GM19328 (cell line): ENCODE results near the gene SMO.

Source experiments
- ATAC-seq: cut with Tn5 transposase; IDR thresholded peaks from one replicate; pipeline ENCODE4 v1.9.1; 2021; ENCODE audit warnings: mild to moderate bottlenecking, moderate library complexity; ENCODE audit not compliant: unreplicated experiment

The SMO gene

DNA sequence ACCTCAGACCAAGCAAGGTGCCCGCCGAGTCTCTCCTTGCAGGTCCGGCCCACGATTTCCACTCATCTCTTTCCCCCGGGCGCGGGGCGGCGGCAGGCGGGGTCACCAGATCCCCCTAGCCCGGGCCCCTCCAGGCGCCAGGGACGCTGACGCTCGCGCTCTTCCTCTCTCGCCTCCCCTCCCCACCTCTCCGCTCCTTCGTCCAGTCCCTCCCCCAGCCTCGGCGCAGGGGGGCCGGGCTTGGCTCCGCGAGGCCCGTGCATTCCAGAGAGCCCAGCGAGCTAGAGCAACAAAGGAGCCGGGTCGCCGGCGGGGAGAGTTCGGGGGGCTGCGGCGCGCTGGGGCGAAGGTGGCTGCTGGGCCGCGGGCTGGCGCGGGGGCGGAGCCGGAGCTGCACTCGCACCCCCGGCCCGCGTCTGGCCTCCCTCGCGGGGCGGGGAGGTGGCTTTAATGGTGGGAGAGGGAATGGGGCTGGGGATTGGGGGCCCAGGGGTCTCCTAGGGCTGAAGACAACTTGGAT lies at the start of gene SMO:
Gene SMO (plus strand): TSS at position 262 of the 520 bp plus-strand sequence. CDS start 519 bp downstream, outside the sequence.
- no peak for ATAC-seq

DNA sequence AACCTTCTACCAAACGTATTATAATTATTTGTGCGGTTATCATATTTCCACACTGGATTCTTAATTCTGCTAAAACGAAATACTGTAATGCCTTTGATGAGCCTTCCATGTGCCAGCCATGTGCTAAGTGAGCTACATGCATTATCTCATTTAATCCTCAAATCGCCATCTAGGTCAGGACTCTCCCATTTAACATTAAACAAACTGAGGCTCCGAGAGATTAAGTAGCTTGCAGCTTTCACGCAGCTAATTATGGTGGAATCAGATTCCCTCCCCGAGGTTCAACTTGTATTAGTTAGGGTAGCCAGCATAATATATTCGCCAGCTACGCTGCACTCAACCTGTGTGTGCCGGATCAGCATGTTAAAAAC lies 44.7 kb upstream of the SMO start:
- no peak for ATAC-seq

DNA sequence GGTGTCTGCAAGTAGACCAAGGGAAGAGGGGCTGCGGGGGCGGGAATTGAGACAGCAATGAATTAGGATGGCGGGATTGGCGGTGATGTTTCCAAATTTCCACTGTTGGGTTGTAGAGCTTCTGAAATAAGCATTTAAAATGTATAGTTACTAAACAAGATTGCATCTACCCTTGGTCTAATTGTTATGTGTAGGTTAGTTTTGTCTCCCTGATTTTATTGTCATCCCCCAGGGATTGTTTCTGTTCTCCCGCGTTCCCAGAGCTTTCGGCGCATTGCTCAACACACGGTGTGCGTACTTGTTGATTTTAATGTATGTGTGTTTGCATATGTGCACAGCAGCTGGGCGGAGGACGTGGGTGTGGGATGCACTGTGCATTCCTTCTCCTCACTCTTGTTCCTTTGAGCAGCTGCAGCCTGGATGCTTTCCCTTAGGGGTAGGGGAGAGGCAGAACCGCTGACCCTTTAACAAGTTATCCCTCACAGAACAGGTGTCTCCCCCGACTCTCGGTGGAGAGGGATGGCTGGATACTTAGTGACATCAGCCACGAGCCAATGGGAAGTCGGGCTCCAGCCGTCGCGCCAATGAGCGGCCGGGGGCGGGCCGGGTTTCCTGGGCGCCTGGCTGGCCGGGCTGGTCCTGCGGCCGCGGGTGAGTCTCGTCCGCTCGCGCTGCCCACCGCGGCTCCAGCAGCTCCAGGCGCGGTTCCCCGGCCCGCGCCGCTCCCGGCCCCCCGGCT lies 44.2 kb upstream of the SMO start, which contains the start of gene TSPAN33:
Gene TSPAN33 (plus strand): TSS at position 613 of the 739 bp plus-strand sequence. CDS start 274 bp downstream, outside the sequence.
- ATAC-seq: peak; percentile 64

DNA sequence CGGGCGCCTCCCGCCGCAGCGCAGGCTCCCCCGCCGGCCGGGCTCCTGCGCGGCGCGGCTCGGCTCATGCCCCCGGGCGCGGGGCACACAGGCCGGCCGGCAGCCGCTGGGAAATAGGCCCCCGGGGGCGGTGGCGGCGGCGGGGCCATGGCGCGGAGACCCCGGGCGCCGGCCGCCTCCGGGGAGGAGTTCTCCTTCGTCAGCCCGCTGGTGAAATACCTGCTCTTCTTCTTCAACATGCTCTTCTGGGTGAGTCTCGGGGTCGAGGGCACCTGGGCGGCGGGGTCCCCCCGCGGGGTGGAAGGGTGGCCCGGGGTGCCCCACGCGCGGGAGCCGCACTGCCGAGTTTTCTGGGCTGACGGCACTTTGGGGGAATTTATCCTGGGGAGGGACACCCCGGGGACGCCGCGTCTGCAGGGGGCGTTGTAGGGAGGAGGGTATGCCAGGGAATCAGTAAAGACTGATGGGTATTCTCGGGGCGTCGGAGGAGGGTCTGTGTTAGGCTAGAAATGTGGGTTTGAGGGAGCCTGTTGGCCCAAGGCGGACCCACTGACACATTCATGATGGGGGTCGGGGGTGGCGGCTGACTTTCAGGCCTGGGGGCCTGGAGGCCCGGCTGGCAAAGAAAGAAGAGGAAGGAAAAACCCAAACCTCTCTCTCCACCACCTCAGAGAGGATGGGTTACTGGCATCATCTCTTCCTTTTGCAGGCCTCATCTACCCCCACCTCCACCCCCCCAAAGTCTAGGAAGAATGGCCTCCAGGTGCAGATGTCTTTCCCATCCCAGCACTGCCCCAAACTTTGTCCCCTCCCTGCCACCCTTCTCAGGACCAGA lies 43.4 kb upstream of the SMO start:
- peak; percentile 8 for ATAC-seq

DNA sequence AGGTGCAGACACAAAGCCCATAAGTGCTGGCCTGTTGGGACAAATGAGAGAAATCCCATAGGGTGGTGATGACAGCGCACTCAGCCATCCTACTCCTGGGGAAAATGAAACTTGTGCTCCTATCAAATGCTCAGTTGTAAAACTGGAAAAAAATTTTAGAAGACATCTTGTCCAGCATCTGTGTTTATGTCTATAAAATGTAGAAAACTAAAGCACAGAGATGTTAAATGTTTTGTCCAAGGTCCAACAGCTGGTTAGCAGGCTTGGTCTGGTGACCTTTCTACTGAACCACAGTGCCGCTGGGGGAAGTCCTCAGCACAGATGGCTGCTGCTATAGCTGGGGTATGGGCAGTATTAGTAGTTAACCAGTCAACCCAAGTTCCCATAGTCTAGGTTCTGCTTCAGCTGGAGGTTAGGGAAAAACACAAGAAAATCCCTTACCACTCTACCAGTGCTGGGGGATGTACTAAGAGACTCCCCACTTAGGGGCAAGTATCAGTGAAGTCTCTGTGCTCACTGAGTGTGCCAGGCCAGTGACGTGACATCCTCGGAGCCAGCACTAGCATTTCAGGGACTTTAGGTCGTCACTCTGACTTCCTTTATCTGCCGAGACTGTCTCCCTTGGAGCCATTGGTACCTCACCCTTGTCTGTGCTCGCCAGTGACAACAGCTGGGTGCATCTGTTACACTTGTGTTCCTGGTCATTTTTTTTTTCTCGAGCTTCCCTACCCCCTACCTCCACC lies 42.0 kb upstream of the SMO start:
- ATAC-seq: peak; percentile 50

DNA sequence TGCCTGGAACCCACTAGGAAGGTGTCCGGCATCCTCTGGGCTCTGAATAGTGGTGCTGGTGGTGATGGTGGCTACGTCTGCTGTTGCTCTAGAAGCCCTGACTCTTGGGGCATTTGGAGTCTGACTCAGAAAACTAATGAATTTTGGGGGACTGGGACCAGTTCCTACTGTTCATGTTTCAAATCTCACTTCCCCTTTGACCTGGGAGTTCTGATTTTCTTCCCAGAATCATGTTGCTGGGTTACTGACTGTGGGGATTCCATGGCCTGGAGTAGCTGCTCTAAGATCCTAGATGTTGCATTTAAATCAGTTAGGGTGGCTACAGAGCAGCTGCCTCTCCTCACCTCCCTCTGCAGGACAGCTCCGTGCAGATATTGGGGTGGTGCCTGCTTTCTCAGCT lies 40.7 kb upstream of the SMO start:
- ATAC-seq: no peak

DNA sequence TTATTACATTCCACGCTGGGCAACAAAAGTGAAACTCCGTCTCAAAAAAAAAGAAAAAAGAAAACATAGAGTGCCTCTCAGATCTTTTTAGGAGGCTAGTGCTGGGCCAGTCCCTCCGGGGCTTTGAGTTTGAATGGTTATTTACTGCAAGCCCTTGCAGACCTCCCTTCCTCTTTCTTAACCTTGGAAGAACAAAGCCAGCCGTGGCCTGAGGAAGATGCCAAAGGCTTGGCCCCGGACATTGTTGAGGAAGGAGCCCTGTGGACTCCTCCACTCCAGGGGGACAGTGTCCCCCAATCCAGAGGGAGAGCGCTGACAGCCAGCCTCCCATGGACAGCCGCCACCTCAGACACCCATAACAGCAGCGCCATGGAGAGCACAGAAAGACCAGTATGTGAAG lies 38.9 kb upstream of the SMO start:
- no peak for ATAC-seq

DNA sequence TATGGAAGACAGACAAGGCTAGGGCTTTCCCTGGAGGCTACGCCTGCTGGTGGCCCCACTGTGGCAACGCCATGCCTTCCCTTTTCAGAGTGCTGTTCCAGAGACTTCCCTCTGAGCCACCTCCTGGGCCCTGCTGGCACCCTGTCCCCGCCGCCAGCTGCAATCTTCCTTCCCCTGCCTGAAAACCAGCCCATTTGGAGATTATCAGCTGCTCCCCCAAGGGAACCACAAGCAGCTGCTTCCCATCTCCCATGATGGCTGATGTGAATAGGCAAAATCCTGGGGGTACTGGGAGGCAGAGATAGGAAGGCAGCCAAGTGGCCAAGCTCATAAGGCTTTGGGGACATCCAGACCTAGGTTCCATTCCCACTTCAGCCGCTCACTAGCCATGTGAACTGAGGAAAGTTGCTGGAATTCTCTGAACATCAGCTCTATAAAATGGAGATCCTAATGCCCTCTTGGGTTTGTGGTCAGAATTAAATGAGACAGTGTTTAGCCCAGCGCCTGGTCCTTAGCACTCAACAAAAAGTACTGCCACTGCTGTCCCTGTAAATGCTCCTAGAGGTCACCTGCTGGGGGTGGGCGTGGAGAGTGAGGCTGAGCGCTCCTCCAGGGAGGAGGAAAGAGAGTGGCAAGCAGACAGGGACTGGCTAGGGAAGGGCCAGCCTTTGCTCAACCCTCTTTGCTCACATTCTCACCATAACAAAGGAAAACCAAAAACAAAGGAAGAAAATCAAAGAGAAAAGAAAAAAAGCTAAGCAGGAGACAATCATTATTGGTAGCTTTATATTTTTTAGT lies 38.0 kb upstream of the SMO start:
- no peak for ATAC-seq

DNA sequence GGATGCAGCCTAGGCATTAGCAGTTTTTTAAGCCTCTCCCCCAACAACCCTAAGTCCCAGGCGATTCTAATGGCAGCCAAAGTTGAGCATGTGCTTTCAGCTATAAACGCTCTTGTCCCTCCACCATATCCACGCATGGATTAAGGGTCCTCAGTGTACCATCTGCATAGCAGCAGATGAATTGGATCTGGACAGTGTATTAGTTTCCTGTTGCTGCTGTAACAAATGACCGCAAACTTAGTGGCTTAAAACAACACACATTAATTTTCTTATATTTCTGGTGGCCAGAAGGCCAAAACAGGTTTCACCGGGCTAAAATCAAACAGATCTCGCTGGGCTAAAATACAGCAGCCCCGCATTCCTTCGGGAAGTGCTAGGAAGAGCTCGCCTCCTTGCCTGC lies 30.8 kb upstream of the SMO start:
- no peak for ATAC-seq

DNA sequence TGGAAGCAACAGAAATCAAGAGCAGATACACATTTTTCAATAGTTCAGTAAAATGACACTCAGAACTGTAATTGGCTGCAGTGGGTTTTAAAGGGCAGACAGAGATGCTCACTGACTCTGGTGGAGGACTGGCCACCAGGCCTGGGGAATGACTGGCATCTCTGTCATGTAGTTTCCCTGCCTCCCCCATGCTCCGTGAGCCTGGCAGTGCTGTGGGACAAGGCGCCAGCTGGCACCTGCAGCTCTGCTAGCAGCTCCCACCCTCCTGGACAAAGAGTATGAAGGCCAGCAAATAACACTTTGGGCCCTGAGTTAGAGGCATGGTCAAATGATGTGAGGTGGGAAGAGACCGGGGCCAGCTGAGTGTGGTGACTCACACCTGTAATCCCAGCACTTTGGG lies 28.9 kb upstream of the SMO start:
- ATAC-seq: no peak

DNA sequence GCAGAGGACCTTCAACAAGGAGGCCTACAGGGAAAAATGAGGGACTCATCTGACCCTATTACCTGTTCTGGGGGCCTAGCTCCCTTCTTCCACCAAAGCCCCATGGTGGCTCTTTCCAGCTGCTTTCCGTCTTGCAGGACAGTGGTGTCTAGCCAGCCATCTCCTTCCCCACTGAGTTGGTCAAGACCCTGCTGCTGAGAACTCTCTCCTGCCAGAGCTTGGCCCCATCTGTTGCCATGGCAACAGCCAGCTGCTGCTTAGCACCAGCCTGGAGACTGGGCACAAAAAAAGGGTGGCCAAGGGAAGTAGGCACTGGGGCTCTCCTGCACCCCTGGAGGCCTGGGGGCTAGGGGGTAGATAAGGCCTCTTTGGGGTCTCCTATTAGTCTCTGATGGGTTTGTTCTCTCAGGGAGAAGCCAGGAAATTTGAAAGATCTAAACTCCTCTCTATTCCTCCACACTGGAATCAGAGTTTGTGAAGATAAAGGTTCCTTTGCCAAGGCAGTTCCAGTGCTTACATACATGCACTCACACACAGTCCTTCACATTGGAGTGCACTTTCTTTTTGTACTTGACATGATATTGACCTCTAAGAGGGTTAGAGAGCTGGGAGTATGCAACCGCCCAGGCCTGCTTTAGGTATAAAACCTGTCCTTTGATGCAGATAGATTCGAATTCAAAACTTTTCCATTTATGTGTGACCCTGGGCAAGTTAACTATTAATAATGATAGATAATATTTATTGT lies 28.1 kb upstream of the SMO start:
- ATAC-seq: no peak

DNA sequence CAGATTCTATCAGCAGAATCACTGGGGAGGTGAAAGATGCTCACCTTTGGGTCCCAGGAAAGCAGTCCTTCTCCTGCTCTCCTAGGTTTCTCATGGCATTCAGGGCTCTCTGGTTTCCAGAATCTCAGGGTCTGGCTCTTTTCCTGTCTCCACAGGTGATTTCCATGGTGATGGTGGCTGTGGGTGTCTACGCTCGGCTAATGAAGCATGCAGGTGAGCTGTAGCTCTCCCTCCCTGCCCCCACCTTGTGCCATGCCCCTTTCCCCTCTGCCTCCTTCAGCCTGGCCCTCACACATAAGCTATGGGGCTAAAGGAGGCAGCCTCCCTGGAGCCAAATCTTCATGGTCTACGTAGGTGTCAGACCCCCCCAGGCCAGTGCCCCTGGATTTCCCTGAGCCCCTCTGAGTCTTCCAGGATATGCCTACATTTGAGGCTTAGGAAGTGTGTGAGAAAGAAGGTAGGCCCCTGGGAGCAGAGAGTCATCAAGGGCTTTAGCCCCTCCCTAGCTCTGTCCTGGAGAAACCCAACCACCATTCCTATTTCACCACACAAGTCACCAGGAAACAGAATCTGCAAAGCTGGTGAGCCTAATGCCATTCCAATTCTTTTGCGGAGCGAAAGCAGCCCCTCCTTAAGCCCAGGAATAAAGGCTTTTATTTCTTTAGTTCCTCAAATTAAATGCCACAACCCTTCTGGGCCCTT lies 26.8 kb upstream of the SMO start:
- ATAC-seq: no peak

DNA sequence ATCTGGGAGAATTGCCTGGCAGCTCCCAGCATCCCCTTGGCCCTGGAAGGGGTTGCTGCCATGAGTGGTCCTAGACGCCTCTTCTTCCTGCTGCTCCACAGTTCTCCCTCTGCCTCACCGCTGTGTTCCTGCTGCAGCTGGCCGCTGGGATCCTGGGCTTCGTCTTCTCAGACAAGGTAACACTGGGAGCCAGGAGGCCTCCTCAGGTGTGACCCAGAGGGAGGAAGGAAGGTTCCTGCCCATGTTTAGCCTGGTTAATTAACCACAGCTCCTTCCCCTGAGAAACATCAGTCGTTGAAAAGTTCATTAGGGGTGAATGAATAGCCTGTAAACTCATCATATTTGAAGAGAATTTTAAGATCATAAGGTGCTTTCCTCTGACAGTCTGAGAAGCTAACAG lies 25.7 kb upstream of the SMO start:
- ATAC-seq: no peak

DNA sequence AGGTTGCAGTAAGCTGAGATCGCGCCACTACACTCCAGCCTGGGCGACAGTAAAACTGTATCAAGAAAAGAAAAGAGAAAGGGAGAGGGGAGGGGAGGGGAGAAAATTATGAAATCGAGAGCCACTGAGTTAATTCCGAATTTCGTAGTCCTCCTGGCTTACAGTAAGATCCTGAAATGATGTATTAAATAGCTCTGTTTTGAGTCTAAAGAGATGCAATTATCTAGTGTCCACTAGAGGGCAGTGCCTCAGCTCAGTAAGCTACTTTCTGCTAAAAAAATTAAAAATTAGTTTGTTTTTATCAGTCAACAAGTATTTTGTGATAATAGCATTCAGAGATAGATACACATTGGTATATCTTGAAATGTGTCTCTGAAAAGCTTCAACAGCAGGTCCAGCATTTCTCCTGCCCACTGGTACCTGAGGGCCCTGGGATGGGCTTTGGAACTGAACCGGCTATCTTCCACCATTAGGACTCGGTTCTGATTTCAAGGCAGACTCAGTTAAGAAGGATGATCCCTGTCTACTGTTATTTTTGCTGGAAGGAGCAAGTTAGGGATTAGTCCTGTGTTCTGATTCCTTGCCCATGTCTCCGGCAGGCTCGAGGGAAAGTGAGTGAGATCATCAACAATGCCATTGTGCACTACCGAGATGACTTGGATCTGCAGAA lies 24.4 kb upstream of the SMO start:
- ATAC-seq: no peak

DNA sequence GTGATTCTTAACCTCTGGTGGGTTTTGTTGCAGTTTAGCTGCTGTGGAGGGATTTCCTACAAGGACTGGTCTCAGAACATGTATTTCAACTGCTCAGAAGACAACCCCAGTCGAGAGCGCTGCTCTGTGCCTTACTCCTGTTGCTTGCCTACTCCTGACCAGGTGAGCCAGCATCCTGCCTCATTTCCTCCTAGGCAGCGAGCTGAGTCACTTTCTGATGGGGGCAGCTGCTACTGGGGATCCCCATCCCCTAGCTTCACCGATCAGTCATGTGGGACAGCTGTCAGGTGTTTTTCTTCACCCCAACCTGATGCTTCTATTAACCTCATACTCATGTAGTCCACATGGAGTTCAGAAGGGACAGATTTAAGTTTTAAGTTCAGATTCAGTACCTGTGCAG lies 21.7 kb upstream of the SMO start:
- ATAC-seq: peak; percentile 38

DNA sequence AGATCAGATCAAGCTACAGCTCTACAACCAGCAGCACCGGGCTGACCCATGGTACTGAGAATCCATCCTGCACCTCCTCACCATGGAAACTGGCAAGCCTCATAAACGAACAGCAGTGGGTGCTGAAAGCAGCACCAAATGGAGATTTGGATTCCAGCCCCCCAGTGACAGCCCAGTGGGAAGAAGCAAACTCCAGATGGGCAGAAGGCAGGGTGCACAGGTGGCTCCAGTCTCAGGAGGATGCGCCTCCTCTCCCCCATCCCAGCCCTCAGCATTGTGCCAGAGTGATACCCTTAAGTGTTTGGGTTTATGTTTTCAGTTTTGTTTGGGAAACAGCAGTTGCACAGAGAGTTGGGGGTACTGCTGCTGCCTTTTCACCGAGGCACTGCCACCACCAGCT lies 20.6 kb upstream of the SMO start:
- no peak for ATAC-seq

DNA sequence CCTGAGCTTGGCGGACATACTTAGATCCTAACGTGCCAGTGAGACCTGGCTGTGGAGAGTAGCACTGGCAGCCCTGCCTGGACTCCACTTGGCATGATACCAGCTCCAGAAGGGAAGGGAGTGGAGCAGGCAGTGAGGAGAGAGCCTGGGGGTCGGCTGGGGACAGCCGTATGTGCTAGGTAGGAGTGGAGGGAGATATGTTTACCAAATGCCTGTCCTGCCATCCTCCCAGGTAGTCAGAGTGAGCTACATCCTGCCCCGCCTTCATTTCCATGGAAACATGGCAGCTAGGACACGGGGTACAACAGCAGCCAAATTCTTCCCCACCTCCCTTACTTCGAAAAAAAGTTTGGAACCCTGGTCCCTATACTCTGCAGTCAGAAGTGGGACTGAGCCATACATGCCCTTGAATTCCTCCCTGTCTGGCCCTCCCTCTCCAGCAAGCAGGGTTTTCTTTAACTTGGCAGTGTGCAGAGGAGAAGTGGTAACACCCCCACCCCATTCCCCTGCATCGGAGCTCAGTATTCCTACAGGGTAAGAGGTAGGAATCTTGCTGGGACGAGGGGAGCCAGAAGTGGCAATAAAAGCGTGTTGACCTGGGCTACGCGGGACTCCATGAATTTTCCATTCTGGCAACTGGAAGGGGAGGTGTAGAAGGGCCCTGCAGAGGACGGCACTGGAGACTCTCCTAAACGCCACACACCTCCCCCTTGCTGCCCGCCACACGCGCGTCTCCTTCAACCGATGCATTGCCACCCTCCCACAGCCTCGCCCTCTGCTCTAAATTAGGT lies 20.0 kb upstream of the SMO start:
- ATAC-seq: no peak

DNA sequence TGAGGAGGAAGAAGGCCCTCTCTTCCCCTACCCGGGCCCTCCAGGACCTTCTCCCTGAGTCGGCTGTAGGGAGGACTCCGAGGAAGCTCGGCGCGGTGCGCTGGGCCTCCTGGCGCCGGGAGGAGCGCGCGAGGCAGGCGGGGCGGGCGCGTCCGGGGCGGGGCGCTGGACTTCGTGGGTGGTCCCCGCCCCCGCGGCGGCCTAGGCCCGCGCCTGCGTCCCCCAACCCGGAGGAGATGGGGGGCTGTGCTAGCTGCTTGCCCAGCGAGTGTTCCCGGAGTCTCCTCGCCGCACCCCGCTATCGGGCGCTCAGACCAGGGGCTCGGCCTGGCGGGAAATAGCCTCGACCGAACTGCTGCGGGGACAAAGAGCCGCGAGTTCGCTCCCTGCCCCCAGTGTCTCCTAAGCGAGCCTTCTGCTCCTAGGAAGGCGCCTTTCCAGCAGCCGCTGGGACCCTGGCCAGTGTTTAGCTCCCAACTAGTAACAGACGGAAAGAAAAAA lies 19.2 kb upstream of the SMO start:
- no peak for ATAC-seq
